ENCODE data around the gene OR10J5. TPM values are rescaled to one million over a fixed set of nuclear protein-coding genes. Genes with fewer than 3 reads are reported as not detected.
"Not testable (repeated sequence)": the region's sequence is repeated elsewhere in the genome, so short reads cannot be mapped to it uniquely, and the experiment has no call there.

The OR10J5 gene
- total and polyA plus RNA-seq, 2 experiments from 2014 or later, result not detected

GRCh38 chr1:159501082-159501481 is 34.7 kb downstream of the OR10J5 start:
- H3K4me3 ChIP-seq, result no peak overlapping the region
- no peaks in the 10 kb centered on the region for H4K20me1 ChIP-seq (ENCODE audit: insufficient read depth, poor library complexity, severe bottlenecking)
- no peaks in the 10 kb centered on the region for H3K36me3 ChIP-seq (replicated peaks; ENCODE audit: insufficient read depth, low read depth)
- no peaks in the 10 kb centered on the region for H3K27me3 ChIP-seq
- DNase-seq (ENCODE audit: low spot score), result no peak
- no peaks in the 10 kb centered on the region for H3K4me1 ChIP-seq (ENCODE audit: insufficient read depth)
- TF ChIP-seq EZH2 (IDR thresholded peaks at IDR 0.05; ENCODE audit: borderline replicate concordance), result no peak
- no peak for TF ChIP-seq EZH2phosphoT487 (IDR thresholded peaks at IDR 0.05; ENCODE audit: low read depth, severe bottlenecking, unreplicated experiment)
- TF ChIP-seq CTCF (IDR thresholded peaks at IDR 0.05; ENCODE audit: poor library complexity), result no peak
- H3K9me3 ChIP-seq (ENCODE audit: low read depth), result no peaks in the 10 kb centered on the region
- WGBS (ENCODE audit: low lambda C conversion rate, missing lambda C conversion rate), result 43% methylated on average over 1 of the region's 1 CpG
- no peak overlapping the region for H3K27ac ChIP-seq
- H3K79me2 ChIP-seq, result no peaks in the 10 kb centered on the region
- H3K9me2 ChIP-seq (replicated peaks; ENCODE audit: insufficient read depth), result no peaks in the 10 kb centered on the region
- no peak overlapping the region for H3K4me2 ChIP-seq
- no peak overlapping the region for H2AFZ ChIP-seq

- H3K27ac ChIP-seq; DNase-seq (ENCODE audit: low spot score); H3K36me3 ChIP-seq (replicated peaks; ENCODE audit: insufficient read depth, low read depth); H3K9me2 ChIP-seq (replicated peaks; ENCODE audit: insufficient read depth); H3K27me3 ChIP-seq; H3K4me3 ChIP-seq; H2AFZ ChIP-seq; H3K4me1 ChIP-seq (ENCODE audit: insufficient read depth); H3K9me3 ChIP-seq (ENCODE audit: low read depth); H3K79me2 ChIP-seq; H4K20me1 ChIP-seq (ENCODE audit: insufficient read depth, poor library complexity, severe bottlenecking); H3K4me2 ChIP-seq: not testable (repeated sequence)
- 88% methylated on average over 17 of the region's 33 CpGs for WGBS (ENCODE audit: low lambda C conversion rate, missing lambda C conversion rate)
Measured at GRCh38 chr1:159494513-159495210, 41.1 kb downstream of the OR10J5 start.

GRCh38 chr1:159493354-159493753 is 42.5 kb downstream of the OR10J5 start:
- H3K4me2 ChIP-seq, result no peak overlapping the region
- no peak overlapping the region for H3K27ac ChIP-seq
- H3K4me3 ChIP-seq, result no peak overlapping the region
- no peaks in the 10 kb centered on the region for H3K4me1 ChIP-seq (ENCODE audit: insufficient read depth)
- no peak for DNase-seq (ENCODE audit: low spot score)
- H3K27me3 ChIP-seq, result no peaks in the 10 kb centered on the region
- TF ChIP-seq EZH2phosphoT487 (IDR thresholded peaks at IDR 0.05; ENCODE audit: low read depth, severe bottlenecking, unreplicated experiment) (no peak), EZH2 (IDR thresholded peaks at IDR 0.05; ENCODE audit: borderline replicate concordance) (no peak), CTCF (IDR thresholded peaks at IDR 0.05; ENCODE audit: poor library complexity) (no peak)
- H4K20me1 ChIP-seq (ENCODE audit: insufficient read depth, poor library complexity, severe bottlenecking), result no peaks in the 10 kb centered on the region
- no peaks in the 10 kb centered on the region for H3K79me2 ChIP-seq
- no peaks in the 10 kb centered on the region for H3K36me3 ChIP-seq (replicated peaks; ENCODE audit: insufficient read depth, low read depth)
- H3K9me3 ChIP-seq (ENCODE audit: low read depth), result peaks cover 2% of the 10 kb centered on the region
- no peak overlapping the region for H2AFZ ChIP-seq
- 75% methylated on average over 11 of the region's 11 CpGs for WGBS (ENCODE audit: low lambda C conversion rate, missing lambda C conversion rate)
- H3K9me2 ChIP-seq (replicated peaks; ENCODE audit: insufficient read depth), result no peaks in the 10 kb centered on the region

GRCh38 chr1:159492575-159493323 is 43.1 kb downstream of the OR10J5 start:
- H3K4me2 ChIP-seq, result no peak overlapping the region
- TF ChIP-seq CTCF (IDR thresholded peaks at IDR 0.05; ENCODE audit: poor library complexity) (no peak), EZH2 (IDR thresholded peaks at IDR 0.05; ENCODE audit: borderline replicate concordance) (no peak), EZH2phosphoT487 (IDR thresholded peaks at IDR 0.05; ENCODE audit: low read depth, severe bottlenecking, unreplicated experiment) (no peak)
- H3K27ac ChIP-seq, result no peak overlapping the region
- H3K4me3 ChIP-seq, result no peak overlapping the region
- H3K9me2 ChIP-seq (replicated peaks; ENCODE audit: insufficient read depth), result no peaks in the 10 kb centered on the region
- H3K9me3 ChIP-seq (ENCODE audit: low read depth), result peaks cover 7% of the 10 kb centered on the region
- no peak for DNase-seq (ENCODE audit: low spot score)
- H3K27me3 ChIP-seq, result no peaks in the 10 kb centered on the region
- 59% methylated on average over 5 of the region's 5 CpGs for WGBS (ENCODE audit: low lambda C conversion rate, missing lambda C conversion rate)
- H3K36me3 ChIP-seq (replicated peaks; ENCODE audit: insufficient read depth, low read depth), result no peaks in the 10 kb centered on the region
- H4K20me1 ChIP-seq (ENCODE audit: insufficient read depth, poor library complexity, severe bottlenecking), result no peaks in the 10 kb centered on the region
- H3K4me1 ChIP-seq (ENCODE audit: insufficient read depth), result no peaks in the 10 kb centered on the region
- H2AFZ ChIP-seq, result no peak overlapping the region
- no peaks in the 10 kb centered on the region for H3K79me2 ChIP-seq
